HCT116 (cell line): ENCODE measurements around the gene SH2D2A. TPM values are rescaled to one million over a fixed set of nuclear protein-coding genes. Genes with fewer than 3 reads are reported as not detected.

Experiments
- ATAC-seq: fragments of 200-7000 bp; cut with Tn5 transposase; 2 replicates; pipeline ENCODE4 v1.9.1; 2020; ENCODE audit warnings: mild to moderate bottlenecking, moderate library complexity
- BruUV-seq: library from RNA; stranded (reverse); fragments of 400-500 nt; replicated peaks from 2 replicates; lab custom pipeline; 2021; lab: Mats Ljungman, UMichigan
- CTCF ChIA-PET: fragments of 300-600 bp; sonication (Branson Sonifier 250); formaldehyde crosslinking; loops from one replicate; lab custom pipeline; 2021; ENCODE audit warnings: antibody characterized with exemption; lab: Charles Lee
- POLR2A ChIA-PET: fragments of 300-600, 350-600 bp; sonication (Branson Sonifier 250); formaldehyde crosslinking; loops from one replicate; lab custom pipeline; 2021; ENCODE audit warnings: antibody characterized with exemption; lab: Charles Lee
- RAD21 ChIA-PET, 2 experiments: fragments of 300-600 bp; sonication (Branson Sonifier 250); formaldehyde crosslinking; loops; one replicate each; lab custom pipeline; 2023; ENCODE audit warnings: low total read pairs in 2 of 2; ENCODE audit not compliant: uncharacterized antibody in 2 of 2, unreplicated experiment in 2 of 2, low non-redundant PET in 1 of 2; lab: Charles Lee
- DNase-seq: peaks from one replicate; pipeline ENCODE4 v3.0.0-alpha.2; 2010; ENCODE audit warnings: low read depth, low spot score
- H2AFZ ChIP-seq: fragments of 200-600 bp; shearing (Covaris generic), sonication (generic); 2 replicates; pipeline ENCODE4 v1.6.1; 2017; ENCODE audit warnings: low read depth, mixed run types, mixed read lengths, antibody characterized with exemption, low read length; ENCODE audit not compliant: poor library complexity, severe bottlenecking
- H3K27ac ChIP-seq: 2 replicates; pipeline ENCODE4 v1.5.1; 2012; ENCODE audit warnings: low read depth, low read length
- H3K27me3 ChIP-seq: fragments of 200-600 bp; sonication (generic); 2 replicates; pipeline ENCODE4 v1.6.1; 2016; ENCODE audit warnings: mixed run types, low read length, mixed read lengths; ENCODE audit not compliant: insufficient read depth
- H3K36me3 ChIP-seq, 2 experiments: fragments of 200-500 bp in 1 of 2; fragments of 200-600 bp in 1 of 2; sonication (Bioruptor generic) in 1 of 2; sonication (generic) in 1 of 2; 2 replicates each; pipeline versions ENCODE4 v1.5.1 to v1.6.1; 2014 to 2016; ENCODE audit warnings: low read length in 2 of 2, inconsistent platforms in 1 of 2, mixed read lengths in 1 of 2, mixed run types in 1 of 2; ENCODE audit not compliant: insufficient read depth in 2 of 2, control insufficient read depth in 1 of 2
- H3K4me1 ChIP-seq, 2 experiments: fragments of 200-600 bp in 1 of 2; sonication (generic) in 1 of 2; 2 replicates each; pipeline versions ENCODE4 v1.5.1 to v1.6.1; 2012 to 2017; ENCODE audit warnings: low read length in 2 of 2, inconsistent platforms in 1 of 2, mild to moderate bottlenecking in 1 of 2, mixed read lengths in 1 of 2, mixed run types in 1 of 2, moderate library complexity in 1 of 2; ENCODE audit not compliant: insufficient read depth in 2 of 2, control insufficient read depth in 1 of 2
- H3K4me2 ChIP-seq: fragments of 200-600 bp; sonication (generic); 2 replicates; pipeline ENCODE4 v1.6.1; 2017; ENCODE audit warnings: mixed run types, low read length, mixed read lengths
- H3K4me3 ChIP-seq, 2 experiments: fragments of 200-600 bp in 1 of 2; sonication (generic) in 1 of 2; replicated peaks in 1 of 2; 2 replicates each; pipeline ENCODE4 v1.5.1; 2011 to 2016; ENCODE audit warnings: low read length in 2 of 2, control low read depth in 1 of 2, low read depth in 1 of 2, mild to moderate bottlenecking in 1 of 2, mixed read lengths in 1 of 2, mixed run types in 1 of 2
- H3K79me2 ChIP-seq: fragments of 200-600 bp; sonication (generic); 2 replicates; pipeline ENCODE4 v1.6.1; 2017; ENCODE audit warnings: mild to moderate bottlenecking, mixed run types, low read length, moderate library complexity, mixed read lengths; ENCODE audit not compliant: insufficient read depth
- H3K9ac ChIP-seq: fragments of 200-600 bp; sonication (generic); 2 replicates; pipeline ENCODE4 v1.6.1; 2016; ENCODE audit warnings: low read length, mixed read lengths
- H3K9me2 ChIP-seq: fragments of 200-600 bp; sonication (generic), shearing (Covaris generic); 2 replicates; pipeline ENCODE4 v1.6.1; 2017; ENCODE audit warnings: mixed run types, mild to moderate bottlenecking, moderate library complexity; ENCODE audit not compliant: insufficient read depth
- H3K9me3 ChIP-seq, 2 experiments: fragments of 200-500 bp in 1 of 2; fragments of 200-600 bp in 1 of 2; sonication (Bioruptor generic) in 1 of 2; sonication (generic) in 1 of 2; 2 replicates each; pipeline ENCODE4 v1.6.1; 2014 to 2017; ENCODE audit warnings: low read length in 2 of 2, mixed read lengths in 2 of 2, inconsistent platforms in 1 of 2, low read depth in 1 of 2, mild to moderate bottlenecking in 1 of 2, mixed run types in 1 of 2, moderate library complexity in 1 of 2; ENCODE audit not compliant: control insufficient read depth in 1 of 2, insufficient read depth in 1 of 2
- H4K20me1 ChIP-seq: fragments of 200-600 bp; sonication (generic), shearing (Covaris generic); 2 replicates; pipeline ENCODE4 v1.6.1; 2017; ENCODE audit warnings: mixed run types, mild to moderate bottlenecking, moderate library complexity; ENCODE audit not compliant: insufficient read depth
- JUND ChIP-seq: IDR thresholded peaks from 2 replicates; pipeline ENCODE4 v1.6.1; 2012
- RAD21 ChIP-seq: IDR thresholded peaks from 2 replicates; pipeline ENCODE4 v1.6.1; 2012; ENCODE audit warnings: low read depth, mild to moderate bottlenecking
- intact Hi-C: fragments of 100-400 bp; cut with micrococcal nuclease; formaldehyde crosslinking; loops from 2 replicates; pipeline ENCODE4 v1.10.0; 2022
- total RNA-seq: library from RNA; stranded (reverse); gene quantifications from one replicate; pipeline ENCODE4 v1.2.1, GENCODE V29; 2021; ENCODE audit not compliant: unreplicated experiment
- TF ChIP-seq, protein P1 (sequence below), 3 experiments: fragments of 200-600 bp in 1 of 3; sonication (generic) in 1 of 3; IDR thresholded peaks in 2 of 3; conservative IDR thresholded peaks in 1 of 3; 2 replicates each; pipeline ENCODE4 v1.5.1; 2012 to 2017; ENCODE audit warnings: low read depth in 2 of 3, low read length in 2 of 3, antibody characterized with exemption in 1 of 3, borderline replicate concordance in 1 of 3, control low read depth in 1 of 3, mild to moderate bottlenecking in 1 of 3, mixed read lengths in 1 of 3, mixed run types in 1 of 3, moderate library complexity in 1 of 3; ENCODE audit not compliant: insufficient read depth in 1 of 3
- TF ChIP-seq, protein P2 (sequence below): IDR thresholded peaks from 2 replicates; pipeline ENCODE4 v1.6.1; 2012
- TF ChIP-seq, protein P3 (sequence below): IDR thresholded peaks from 2 replicates; pipeline ENCODE4 v1.6.1; 2011; ENCODE audit warnings: mild to moderate bottlenecking, low read length, moderate library complexity; ENCODE audit not compliant: insufficient replicate concordance; ENCODE audit errors: extremely low read depth

The SH2D2A gene
- total RNA-seq, 1 experiment from 2014 or later, result 4.8 TPM

DNA sequence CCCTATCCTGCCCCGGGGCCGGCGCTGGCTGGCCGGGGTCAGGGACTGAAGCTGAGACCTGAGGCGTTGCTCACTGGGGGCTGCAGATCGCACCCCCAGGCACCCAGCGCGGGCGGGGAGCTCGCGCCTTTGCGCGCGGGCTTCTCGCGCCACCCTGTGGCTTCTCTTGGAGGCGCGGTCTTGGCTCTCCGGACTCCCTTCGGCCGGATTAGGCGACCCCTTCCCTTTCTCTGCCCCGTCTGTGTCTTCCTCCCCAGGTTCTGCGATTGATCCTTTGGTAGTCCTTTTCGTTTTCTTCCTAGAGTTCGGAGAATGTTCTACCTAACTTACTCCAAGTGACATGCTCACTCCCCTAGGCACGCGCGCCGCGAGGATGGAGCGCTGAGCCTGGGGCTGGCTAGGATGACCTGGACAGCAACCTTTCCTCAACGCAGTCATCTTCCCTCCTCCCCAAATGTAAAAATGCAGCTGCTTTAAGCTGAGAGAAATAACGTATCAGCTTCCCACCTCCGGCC is 43.5 kb upstream of the SH2D2A start:
- TF ChIP-seq, protein P1, sequence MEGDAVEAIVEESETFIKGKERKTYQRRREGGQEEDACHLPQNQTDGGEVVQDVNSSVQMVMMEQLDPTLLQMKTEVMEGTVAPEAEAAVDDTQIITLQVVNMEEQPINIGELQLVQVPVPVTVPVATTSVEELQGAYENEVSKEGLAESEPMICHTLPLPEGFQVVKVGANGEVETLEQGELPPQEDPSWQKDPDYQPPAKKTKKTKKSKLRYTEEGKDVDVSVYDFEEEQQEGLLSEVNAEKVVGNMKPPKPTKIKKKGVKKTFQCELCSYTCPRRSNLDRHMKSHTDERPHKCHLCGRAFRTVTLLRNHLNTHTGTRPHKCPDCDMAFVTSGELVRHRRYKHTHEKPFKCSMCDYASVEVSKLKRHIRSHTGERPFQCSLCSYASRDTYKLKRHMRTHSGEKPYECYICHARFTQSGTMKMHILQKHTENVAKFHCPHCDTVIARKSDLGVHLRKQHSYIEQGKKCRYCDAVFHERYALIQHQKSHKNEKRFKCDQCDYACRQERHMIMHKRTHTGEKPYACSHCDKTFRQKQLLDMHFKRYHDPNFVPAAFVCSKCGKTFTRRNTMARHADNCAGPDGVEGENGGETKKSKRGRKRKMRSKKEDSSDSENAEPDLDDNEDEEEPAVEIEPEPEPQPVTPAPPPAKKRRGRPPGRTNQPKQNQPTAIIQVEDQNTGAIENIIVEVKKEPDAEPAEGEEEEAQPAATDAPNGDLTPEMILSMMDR (IDR thresholded peaks at IDR 0.05 in 2 of 3, conservative IDR thresholded peaks at IDR 0.05 in 1 of 3; ENCODE audit: borderline replicate concordance in 1 of 3, insufficient read depth in 1 of 3, low read depth in 2 of 3, low read length in 2 of 3), result peak; percentile 82 to 94 (median 83)
- TF ChIP-seq RAD21 (peak; percentile 96), JUND (no peak)
- TF ChIP-seq, protein P2, sequence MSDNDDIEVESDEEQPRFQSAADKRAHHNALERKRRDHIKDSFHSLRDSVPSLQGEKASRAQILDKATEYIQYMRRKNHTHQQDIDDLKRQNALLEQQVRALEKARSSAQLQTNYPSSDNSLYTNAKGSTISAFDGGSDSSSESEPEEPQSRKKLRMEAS, result no peak
- TF ChIP-seq, protein P3, sequence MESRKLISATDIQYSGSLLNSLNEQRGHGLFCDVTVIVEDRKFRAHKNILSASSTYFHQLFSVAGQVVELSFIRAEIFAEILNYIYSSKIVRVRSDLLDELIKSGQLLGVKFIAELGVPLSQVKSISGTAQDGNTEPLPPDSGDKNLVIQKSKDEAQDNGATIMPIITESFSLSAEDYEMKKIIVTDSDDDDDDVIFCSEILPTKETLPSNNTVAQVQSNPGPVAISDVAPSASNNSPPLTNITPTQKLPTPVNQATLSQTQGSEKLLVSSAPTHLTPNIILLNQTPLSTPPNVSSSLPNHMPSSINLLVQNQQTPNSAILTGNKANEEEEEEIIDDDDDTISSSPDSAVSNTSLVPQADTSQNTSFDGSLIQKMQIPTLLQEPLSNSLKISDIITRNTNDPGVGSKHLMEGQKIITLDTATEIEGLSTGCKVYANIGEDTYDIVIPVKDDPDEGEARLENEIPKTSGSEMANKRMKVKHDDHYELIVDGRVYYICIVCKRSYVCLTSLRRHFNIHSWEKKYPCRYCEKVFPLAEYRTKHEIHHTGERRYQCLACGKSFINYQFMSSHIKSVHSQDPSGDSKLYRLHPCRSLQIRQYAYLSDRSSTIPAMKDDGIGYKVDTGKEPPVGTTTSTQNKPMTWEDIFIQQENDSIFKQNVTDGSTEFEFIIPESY, result no peak
- RAD21 ChIA-PET, result interaction anchor here (0.5 to 2.7 kb wide), 7 partner anchors 134 to 247 kb away, joined by 3 to 23 read pairs (median 8); partner anchors contain the start of gene NES (in 1 of the 2)
- Histone ChIP-seq H3K79me2 (no peaks in the 10 kb centered on the region), H3K4me2 (peak overlapping the region; percentile 93), H3K36me3 (no peaks in the 10 kb centered on the region), H2AFZ (peak overlapping the region; percentile 98), H3K4me3 (peak overlapping the region; percentile 30 to 55), H3K27ac (no peak overlapping the region), H3K9me3 (no peaks in the 10 kb centered on the region), H3K9ac (peak overlapping the region; percentile 19; the same call in 1 of the 2 replicates), H3K27me3 (peaks cover 3% of the 10 kb centered on the region; the same call in 1 of the 2 replicates), H3K9me2 (no peaks in the 10 kb centered on the region), H4K20me1 (no peaks in the 10 kb centered on the region), H3K4me1 (peaks cover 4 to 17% of the 10 kb centered on the region in 2 experiments; a peak in 3 of 4 replicates)
- CTCF ChIA-PET, result interaction anchor here (0.9 to 6.5 kb wide), 26 partner anchors 10 to 240 kb away, joined by 3 to 136 read pairs (median 6); partner anchors contain the start of genes CRABP2, HAPLN2, ISG20L2 and METTL25B
- DNase-seq (peak; percentile 28), ATAC-seq (peak; percentile 89)
- POLR2A ChIA-PET, result interaction anchor here (1.2 to 1.8 kb wide), 6 partner anchors 93 to 199 kb away, joined by 3 to 10 read pairs (median 4); partner anchors contain the start of genes ISG20L2, METTL25B, MRPL24 and PRCC
- no TSS peak for BruUV-seq
- intact Hi-C loops, result loop anchor here (1.0 kb wide), 3 partner anchors 63 to 171 kb away; no protein-coding TSS in a partner anchor
